ENCODE results near the gene ERFL. TPM values are rescaled to one million over a fixed set of nuclear protein-coding genes. Genes with fewer than 3 reads are reported as not detected.
"Not testable (repeated sequence)": the region's sequence is repeated elsewhere in the genome, so short reads cannot be mapped to it uniquely, and the experiment has no call there.

ERFL gene
- polyA plus RNA-seq, 3 donors = 0.06 to 0.21 (median 0.12) TPM

DNA sequence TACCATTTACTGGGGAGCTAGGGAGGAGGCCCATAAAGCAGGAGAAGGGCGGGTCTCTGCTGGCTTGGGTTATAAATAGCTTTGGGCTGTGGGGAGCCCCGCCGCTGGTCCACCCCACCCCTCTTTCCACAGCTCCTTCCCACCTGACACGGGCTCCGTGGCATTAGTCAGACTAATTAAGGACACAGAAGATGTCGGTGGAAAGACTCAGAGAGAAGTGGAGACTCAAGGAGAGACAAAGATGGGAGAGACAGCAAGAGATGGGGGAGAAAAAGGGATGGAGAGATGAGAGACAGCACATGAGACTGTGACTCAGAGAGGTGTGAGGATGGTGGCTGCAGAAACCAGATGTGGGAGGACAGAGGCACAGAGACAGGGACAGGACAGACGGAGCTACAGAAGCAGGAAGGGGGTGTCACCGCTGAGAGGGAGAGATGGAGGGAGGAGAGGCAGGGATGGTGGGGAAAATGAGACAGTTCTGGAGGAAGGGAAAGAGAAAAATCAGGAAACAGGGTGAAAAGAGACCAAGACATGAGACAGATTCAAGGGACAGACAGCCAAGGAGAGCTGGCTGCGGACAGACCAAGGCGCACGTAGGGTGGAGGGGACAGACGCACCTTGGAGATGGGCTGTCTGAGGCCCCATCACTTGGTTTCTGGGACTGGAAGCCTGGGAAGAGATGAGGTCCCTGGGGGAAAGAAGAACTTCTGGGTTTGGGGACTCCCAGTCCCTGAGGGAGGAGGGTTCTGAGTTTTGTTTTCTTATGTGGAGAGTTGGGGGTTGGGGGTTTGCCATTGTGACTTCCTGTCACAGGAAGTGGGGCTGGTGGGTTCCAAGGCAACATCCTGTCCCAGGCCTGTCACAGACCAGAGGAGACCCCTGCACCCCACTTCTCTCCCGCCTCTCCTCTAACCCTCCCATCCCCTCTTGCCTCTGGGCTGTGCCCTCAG, 41.2 kb downstream of the ERFL start:
- no peak for DNase-seq (ENCODE audit: extremely low read depth in 1 of 11, low read depth in 9 of 11, low spot score in 4 of 11)

DNA sequence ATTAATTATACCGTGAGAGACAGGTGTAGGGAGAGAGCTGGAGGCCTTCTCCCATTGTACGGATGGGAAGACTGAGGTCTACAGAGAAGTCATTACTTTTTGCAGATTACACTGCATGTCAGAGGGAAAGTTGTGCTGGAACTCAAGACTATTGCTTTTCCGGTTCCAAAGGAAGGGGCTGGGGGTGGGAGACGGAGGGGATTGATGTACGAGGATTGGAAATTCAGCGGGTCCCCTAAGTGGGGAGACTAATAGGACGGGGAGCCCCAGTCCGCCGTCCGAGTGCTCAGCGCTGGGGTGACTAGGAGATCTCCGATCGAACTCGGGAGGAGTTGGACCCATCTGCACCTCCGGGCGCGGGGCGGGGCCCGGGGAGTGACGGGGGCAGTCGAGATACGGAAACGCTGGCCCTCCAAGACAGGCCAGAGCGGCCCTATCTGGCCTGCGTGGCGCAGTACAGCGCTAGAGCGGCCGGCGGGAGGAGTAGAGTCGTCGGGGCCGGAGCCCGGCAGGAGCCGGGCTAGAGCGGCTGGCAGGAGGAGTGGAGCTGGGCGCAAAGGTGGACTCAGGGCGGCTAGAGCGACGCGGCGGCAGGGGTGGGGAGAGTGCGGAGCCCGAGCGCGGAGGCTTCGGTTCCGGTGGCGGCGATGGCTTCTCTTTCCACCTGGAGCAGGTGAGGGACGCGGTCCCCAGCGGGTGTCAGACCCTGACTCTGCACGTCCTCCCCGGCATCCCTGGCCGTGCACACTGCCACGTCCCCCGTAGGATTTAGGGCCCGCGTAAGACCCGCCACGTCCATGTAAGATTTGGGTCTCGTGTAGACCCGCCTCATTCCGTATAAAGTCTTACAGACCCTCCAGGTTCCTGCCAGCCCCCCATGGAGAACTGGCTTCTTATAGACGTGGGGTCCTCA, 44.2 kb downstream of the ERFL start:
- DNase-seq (ENCODE audit: extremely low read depth in 1 of 11, low read depth in 9 of 11, low spot score in 4 of 11) = peak in 10 of 11 donors; percentile 74 to 92 (median 87)

DNA sequence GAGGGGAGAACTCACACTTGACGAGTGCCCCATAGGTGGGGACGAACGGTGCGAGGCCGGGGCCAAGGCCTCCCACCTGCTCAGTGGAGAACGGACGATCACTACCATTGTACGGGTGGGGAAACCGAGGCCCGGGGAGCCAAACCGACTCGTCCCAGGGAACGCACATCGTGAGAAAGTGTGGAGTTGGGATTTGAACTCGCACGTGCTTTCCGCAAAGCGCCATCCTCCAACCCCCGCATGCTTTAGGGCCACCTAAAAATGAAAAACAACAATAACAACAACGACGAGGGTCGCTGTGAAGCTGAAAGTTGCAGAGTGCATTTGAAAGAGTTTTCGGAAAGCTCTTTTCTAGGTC, 44.8 kb downstream of the ERFL start:
- DNase-seq (ENCODE audit: extremely low read depth in 1 of 11, low read depth in 9 of 11, low spot score in 4 of 11) = no peak

GRCh38 chr19:41882568-41883462, 45.4 kb downstream of the ERFL start, which contains the start of gene ARHGEF1:
TSS of gene ARHGEF1 (plus strand) at chr19:41883184. CDS start at chr19:41888083, 4,899 bp downstream.
- DNase-seq (ENCODE audit: extremely low read depth in 1 of 11, low read depth in 9 of 11, low spot score in 4 of 11) = no peak

DNA sequence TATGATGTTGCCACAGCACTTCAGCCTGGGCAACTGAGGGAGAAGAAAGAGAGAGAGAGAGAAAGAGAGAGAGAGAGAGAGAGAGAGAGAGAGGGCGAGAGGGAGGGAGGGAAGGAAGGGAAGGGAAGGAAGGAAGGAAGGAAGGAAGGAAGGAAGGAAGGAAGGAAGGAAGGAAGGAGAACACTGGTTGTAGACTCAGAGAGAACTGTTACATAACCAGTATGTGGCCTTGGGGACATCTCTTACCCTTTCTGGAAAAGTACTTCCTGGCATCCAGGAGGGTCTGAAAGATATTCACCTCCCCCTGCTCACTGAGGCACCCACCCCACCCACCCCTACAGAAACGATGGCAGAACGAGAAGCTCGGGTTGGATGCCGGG, 47.9 kb downstream of the ERFL start:
- DNase-seq (ENCODE audit: extremely low read depth in 1 of 11, low read depth in 9 of 11, low spot score in 4 of 11) = no peak

DNA sequence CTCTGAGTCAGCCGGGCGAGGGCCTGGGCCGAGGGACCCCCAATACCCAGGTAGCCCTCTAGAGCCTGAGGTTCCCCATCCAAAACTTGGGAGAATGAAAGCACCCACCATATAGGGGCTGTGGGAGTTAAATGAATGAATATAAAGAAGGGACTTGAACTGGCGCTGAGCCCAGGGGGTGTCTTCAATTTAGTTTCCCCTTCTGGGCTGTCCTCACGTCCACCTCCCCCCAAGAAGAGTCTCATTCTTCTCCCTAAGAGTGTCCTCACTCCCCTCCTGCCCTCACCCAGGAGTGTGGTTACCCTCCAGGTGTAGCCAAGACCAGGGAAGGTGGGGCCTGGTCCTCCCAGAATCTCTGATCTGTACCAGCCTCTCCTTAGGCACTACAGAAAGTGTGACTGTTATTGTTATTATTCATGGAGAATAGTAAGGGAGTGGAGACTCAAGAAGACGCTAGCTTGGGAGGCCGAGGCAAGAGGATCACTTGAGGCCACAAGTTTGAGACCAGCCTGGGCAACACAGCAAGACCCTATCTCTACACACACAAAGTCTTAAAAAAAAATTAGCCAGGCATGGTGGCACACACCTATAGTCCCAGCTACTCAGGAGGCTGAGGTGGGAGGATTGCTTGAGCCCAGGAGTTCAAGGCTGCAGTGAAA, 48.5 kb downstream of the ERFL start:
- DNase-seq (ENCODE audit: extremely low read depth in 1 of 11, low read depth in 9 of 11, low spot score in 4 of 11) = no peak

DNA sequence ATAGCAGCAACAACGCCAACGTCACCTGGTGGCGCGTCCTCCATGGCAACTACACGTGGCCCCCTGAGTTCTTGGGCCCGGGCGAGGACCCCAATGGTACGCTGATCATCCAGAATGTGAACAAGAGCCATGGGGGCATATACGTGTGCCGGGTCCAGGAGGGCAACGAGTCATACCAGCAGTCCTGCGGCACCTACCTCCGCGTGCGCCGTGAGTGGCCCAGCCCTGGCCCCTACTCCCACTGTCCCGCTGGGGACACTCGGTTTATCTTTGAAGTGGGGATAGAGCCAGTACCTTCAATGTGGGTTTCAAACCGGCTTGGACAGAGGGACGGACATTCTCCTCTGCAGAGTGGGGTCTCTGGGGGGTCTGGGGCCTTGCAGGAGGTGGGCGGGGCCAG, 49.2 kb downstream of the ERFL start:
- DNase-seq (ENCODE audit: extremely low read depth in 1 of 11, low read depth in 9 of 11, low spot score in 4 of 11) = no peak

GRCh38 chr19:41877916-41878905, 50.0 kb downstream of the ERFL start:
- DNase-seq (ENCODE audit: extremely low read depth in 1 of 11, low read depth in 9 of 11, low spot score in 4 of 11) = no peak

GRCh38 chr19:41876847-41877832, 51.1 kb downstream of the ERFL start, which contains the start of gene CD79A:
TSS of gene CD79A (plus strand) at chr19:41877279. CDS start at chr19:41877305, 26 bp downstream.
- DNase-seq (ENCODE audit: extremely low read depth in 1 of 11, low read depth in 9 of 11, low spot score in 4 of 11) = no peak

GRCh38 chr19:41875973-41876372, 52.3 kb downstream of the ERFL start:
- not testable (repeated sequence) for DNase-seq (ENCODE audit: extremely low read depth in 1 of 11, low read depth in 9 of 11, low spot score in 4 of 11)

GRCh38 chr19:41872775-41873647, 55.2 kb downstream of the ERFL start:
- DNase-seq (ENCODE audit: extremely low read depth in 1 of 11, low read depth in 9 of 11, low spot score in 4 of 11) = peak in 3 of 11 donors; percentile 42 to 57 (median 47)

DNA sequence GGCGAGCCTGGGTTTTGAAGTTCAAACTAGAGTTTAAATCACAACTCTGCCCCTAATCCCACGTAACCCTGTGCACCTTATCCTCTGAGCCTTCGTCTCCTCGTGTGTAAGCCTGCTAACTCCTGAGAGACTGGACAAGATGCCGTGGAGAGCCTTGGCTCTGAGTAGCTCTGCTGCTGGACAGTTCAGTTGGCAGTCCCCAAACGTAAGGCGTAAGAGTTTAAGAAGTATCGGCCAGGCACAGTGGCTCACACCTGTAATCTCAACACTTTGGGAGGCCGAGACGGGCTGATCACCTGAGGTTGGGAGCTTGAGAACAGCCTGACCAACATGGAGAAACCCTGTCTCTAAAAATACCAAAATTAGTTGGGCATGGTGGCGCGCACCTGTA, 55.9 kb downstream of the ERFL start:
- DNase-seq (ENCODE audit: extremely low read depth in 1 of 11, low read depth in 9 of 11, low spot score in 4 of 11) = no peak

GRCh38 chr19:41871573-41872383, 56.5 kb downstream of the ERFL start:
- no peak for DNase-seq (ENCODE audit: extremely low read depth in 1 of 11, low read depth in 9 of 11, low spot score in 4 of 11)

GRCh38 chr19:41870401-41870873, 57.8 kb downstream of the ERFL start:
- DNase-seq (ENCODE audit: extremely low read depth in 1 of 11, low read depth in 9 of 11, low spot score in 4 of 11) = no peak
